CD4-positive, alpha-beta T cell treated with Interleukin-1 beta for 1 hour (primary cell): ENCODE measurements around the gene ZMAT2.
A peak's percentile ranks its signal among the peaks of the same experiment; 100 is the strongest.
"Not testable (repeated sequence)": the region's sequence is repeated elsewhere in the genome, so short reads cannot be mapped to it uniquely, and the experiment has no call there.

Experiments used
- DNase-seq, 2 donors: peaks; one replicate each; pipeline ENCODE4 v3.0.0-alpha.2; 2020 to 2022

ZMAT2 gene, protein sequence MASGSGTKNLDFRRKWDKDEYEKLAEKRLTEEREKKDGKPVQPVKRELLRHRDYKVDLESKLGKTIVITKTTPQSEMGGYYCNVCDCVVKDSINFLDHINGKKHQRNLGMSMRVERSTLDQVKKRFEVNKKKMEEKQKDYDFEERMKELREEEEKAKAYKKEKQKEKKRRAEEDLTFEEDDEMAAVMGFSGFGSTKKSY

DNA sequence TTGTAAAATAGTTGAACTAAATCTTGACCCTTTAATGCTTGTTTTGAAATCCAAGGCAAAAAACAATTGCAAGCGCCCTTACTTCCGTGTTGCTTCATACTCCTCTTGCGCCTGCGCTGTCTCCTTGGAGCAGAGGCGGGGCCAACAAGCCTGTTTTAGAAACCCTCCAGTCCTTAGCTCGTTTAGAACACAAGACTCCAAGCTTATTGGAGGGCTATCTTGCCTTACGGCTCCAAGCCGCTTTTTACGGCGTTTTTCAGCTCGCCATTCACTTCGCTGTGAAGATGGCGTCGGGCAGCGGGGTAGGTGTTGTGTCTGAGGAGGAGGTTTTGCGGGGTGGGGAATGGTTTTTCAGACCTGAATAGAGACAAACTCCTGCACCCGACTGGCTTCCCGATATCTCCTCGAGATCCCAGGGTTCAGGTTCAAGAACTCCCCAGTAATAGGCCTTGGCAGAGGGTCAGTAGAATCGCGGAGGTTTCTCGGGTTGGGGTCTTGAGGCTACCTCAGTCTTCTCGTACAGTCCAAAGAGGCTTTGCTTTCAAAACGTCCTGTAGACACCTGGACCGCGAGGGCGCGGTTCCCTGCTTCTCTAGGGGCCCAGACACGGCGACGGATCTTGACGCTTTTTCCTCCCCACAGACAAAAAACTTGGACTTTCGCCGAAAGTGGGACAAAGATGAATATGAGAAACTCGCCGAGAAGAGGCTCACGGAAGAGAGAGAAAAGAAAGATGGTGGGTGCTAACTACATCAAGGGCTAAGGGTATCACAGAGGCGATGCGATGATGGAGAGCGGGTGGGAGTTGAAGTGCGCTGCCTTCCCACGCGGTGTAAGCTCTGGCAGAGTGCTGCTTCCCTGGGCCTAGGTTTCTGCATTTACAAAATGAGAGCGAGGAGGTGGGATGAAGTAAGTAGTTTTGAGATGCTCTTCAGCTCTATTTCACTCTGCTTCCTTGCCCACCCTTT lies at the start of gene ZMAT2:
ZMAT2 (plus strand) TSS at position 271 of the 968 bp plus-strand sequence; CDS start at position 285, 14 bp downstream.
- peak; percentile 95 to 96 for DNase-seq

DNA sequence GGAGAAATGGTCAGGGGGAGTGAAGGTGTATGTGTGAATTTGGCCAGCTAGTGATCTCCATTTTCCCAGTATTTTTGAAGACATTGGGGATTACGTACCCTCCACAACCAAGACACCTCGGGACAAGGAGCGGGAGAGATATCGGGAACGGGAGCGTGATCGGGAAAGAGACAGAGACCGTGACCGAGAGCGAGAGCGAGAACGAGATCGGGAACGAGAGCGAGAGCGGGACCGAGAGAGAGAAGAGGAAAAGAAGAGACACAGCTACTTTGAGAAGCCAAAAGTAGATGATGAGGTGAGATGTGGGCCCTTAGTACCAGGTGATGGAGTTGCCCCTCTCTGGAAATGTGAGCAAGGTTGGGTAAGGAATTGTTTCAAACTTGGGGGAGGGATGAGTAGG lies 41.4 kb upstream of the ZMAT2 start:
- no peak for DNase-seq

DNA sequence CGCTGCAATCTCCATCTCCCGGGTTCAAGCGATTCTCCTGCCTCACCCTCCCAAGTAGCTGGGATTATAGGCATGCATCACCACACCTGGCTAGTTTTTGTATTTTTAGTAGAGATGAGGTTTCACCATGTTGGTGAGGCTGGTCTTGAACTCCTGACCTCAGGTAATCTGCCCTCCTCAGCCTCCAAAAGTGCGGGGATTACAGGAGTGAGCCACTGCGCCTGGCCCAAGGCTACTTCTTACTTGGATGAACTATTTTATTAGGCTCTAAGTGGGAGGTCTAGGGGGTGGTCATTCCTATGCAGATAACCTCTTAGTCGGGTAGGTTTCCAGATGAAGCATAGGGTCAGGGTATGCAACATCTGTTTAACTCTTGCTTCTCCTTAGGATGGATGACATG lies 39.9 kb upstream of the ZMAT2 start:
- DNase-seq, result not testable (repeated sequence)

DNA sequence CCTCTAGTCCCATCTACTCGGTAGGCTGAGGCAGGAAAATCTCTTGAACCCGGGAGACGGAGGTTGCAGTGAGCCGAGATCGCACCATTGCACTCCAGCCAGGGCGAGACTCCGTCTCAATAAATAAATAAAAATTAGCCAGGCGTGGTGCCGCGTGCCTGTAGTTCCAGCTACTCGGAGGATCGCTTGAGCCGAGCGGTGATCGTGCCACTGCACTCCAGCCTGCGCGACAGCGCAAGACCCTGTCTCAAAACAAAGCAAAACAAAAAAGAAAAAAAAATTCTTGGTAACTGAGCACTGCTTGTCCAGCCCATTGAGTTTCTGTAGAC lies 36.3 kb upstream of the ZMAT2 start:
- DNase-seq, result no peak

DNA sequence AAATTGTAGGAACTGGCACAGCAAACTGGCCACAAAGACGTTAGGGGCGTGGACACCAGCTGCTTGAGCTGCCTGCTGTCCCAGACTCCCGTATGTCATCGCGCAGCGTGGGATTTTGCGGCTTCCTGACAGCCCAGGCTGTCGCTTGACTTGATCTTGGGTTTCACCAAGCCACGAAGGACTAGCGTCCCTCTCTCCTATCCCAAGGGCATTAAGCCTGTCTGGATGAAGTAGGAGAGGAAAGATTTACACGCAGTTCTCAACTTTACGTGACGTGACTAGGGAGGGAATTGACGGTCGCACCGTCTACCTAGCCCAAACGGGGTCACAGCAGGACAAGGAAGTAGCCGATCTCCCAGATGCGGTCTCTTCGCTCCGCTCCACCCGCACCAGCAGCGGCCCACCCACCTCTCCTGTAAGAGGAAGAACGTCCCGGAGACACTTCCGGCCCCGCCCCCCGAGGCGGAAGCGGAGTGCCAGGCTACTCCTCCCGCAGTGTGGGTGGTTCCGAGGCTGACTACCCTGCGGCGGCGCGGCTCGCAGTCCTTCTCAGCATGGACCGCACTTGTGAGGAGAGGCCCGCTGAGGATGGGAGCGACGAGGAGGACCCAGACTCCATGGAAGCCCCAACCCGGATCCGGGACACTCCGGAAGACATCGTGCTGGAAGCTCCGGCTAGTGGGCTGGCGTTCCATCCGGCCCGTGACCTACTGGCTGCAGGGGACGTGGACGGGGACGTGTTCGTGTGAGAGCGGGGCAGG lies 35.7 kb upstream of the ZMAT2 start, which contains the start of gene WDR55:
WDR55 (plus strand) TSS at position 546 of the 761 bp plus-strand sequence; CDS start at position 555, 9 bp downstream.
- DNase-seq, result peak; percentile 94 to 95

DNA sequence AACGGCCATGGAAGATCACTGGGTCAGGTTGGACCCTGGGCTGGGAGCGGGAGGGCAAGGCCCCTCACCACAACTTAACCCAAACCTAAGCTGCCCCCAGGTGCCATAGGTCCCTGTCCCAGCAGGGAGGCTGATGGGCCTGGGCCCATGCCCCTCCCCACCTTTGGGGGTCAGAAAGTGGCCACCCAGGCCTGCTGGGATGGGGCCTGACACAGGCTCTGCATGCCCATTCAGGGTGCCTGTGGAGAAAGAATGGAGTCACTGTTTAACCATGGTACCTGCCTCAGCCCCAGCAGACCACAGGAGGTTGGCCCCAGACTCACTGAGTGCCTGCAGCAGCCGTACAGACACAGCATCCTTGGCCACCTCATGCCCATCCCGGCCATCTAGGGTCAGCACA lies 29.2 kb upstream of the ZMAT2 start:
- not testable (repeated sequence) for DNase-seq

DNA sequence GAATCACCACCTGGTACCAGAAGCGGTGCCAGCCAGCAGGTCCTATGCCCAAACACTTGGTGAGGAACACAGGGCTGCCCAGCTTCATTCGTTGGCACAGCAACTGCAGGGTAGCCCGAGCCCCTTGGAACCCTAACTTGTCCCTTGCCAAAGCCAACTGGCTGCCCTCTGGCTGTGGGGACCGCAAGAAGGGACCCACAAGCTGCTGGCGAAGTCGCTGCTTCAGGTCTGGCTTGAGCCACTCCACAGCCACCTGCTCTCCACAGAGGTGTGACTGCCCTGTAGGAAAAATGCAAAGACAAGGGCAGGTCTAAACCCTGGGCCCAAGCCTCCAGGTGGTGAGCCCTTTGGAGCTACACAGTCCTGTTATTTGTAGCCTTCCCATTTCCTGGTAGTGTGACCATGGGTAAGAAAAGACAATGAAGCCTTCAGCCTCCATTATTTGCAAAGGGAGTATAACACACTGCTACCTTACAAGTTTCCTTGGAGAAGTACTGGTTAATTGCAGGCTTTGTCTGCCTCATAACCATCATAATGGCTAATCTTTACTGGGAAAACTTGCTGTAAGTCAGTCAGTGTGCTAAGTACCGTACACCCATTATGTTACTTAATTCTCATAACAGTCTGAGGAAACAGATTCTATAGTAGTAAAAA lies 28.6 kb upstream of the ZMAT2 start:
- no peak for DNase-seq

DNA sequence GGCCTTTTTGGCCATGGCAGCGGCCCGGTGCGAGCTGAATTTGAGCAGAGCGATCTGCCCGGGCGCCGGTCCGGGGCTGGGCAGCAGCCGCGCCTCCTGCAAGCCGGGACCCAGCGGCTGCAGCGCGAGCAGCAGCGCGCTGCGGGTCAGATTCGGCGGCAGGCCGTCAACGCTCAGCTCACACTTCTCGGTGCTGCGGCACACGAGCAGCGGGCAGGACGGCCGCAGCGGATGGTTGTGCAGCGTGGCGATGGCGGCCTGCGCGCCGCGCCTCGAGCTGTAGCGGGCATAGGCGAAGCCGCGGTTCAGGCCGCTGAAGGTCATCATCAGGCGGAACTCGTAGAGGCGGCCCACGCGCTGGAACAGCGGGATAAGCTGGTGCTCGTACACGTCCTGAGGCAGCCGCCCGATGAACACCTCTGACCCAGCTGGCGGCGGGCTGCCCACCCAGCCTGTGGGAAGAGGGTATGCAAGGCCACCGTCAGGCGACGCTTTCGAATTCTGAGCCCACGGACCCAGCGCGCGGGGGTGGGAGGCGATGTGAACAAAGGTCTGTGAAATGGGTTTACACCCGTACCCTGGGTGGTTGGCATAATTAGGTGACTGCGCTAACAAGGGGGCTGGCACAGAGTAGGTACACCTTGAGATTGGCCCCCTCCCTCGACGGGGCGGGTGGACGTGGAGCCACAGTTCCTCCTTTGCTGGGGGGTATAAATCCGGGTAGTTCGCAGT lies 27.6 kb upstream of the ZMAT2 start:
- peak in 1 of 2 donors; percentile 20 for DNase-seq

DNA sequence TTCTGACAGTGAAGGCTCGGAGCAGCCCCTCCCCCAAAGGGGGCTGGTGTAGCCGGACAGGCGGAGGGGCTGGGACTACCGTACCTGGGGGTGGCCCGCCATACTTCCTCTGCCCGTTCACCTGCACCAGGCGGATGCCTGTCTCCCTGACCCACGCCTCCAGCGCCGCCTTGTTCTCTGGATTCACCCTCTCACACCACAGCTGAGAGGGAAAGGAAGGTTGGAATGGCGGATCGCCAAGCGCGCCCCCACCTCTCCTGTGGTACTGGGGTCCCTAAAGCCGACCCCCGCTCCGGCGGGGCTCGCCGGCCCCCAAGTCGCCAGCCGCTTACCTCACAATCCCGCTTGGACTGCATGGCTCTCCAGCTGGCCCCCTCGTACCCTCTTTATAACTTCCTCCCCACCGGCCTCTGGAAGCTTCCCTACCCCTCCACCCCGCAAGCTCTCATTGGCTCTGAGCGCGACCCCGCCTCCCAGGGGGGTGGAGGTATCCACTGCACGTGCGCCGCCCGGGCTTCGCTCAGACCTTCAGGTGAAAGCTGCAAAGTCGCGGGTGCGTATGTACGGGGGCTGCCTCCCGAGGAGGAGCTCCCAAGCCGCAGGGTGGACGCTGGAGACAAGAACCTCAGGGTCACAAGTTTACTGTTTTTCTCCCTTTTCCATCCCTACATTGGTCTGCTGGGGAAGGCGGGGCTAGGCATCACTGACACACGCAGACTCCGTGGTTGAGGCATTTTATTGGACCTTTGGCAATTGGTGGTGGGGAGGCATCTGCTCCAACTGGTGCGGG lies 26.9 kb upstream of the ZMAT2 start, which contains the start of gene DND1:
DND1 (minus strand) TSS at position 390 of the 790 bp plus-strand sequence; CDS start at position 356, 34 bp downstream.
- DNase-seq, result no peak

DNA sequence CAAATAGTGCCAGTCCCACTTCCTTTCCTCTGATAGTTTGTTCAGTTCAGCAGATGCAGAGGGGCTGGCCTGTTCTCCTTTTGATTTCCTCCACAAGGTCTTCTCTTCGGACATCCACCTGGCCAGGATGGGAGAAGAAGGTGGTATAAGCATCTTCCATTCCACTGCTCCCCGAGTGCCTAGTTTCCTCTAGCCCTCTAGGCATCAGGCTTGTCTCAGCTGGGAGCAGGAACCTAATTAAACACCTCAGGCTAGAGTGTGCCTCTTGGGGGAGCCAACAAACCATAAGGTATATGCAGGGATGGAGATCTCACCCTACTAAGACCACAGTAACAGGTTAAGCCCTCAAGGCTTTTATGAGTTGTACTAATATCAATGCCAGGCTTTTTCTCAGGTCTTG lies 26.0 kb upstream of the ZMAT2 start:
- DNase-seq, result no peak

DNA sequence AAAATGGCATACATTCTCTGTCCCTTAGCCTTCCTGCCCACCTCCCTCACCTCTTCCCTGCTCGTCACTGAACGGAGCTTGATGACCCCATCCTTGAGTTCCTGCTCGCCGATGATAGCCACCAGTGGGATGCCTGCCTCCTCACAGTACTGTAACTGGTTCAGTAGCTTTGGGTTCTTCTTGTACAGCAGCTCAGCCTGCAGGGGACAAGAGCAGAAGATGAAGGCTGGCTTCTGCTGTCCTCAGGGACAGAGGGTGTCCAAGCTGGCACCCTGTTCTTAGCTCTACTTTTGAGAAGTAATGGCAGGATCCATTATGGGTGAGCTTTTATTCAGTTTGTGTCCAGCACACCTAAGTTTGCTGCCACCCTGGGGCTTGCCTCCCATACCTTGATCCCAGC lies 25.6 kb upstream of the ZMAT2 start:
- no peak for DNase-seq

DNA sequence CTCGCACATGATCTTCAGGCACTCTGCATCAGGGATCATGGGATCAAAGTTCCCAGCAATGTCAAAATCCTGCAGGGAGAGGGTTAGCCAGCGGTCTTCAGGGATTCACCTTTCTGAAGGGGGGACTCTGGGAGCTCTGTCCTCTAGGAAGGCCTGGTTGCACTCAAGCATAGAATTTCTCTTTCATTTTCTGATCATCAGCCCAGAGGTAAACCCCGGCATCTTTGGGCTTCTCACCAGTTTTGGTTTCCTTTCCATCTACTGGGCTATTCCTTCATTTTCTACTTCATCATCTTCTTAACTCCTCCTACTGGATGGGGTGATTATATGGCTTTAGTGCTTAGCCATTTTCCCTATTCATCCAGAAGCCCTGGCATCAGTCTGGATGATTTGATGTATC lies 22.3 kb upstream of the ZMAT2 start:
- no peak for DNase-seq

DNA sequence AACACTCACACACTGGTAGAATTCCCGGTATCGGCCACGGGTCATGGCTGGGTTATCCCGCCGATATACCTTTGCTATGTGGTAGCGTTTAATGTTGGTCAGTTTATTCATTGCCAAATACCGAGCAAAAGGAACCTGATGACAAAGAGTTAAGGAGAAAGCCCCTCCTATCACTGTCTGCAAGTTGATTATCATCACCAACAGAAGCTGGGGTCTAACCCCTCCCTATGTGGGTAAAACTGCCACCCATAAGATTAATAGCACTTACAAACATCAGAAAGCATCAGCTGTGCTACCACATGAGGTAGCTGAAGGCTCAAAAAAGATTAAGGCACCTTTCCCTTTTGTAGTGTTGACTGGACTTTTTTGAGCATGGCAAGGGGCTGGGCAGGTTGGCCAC lies 21.3 kb upstream of the ZMAT2 start:
- no peak for DNase-seq

DNA sequence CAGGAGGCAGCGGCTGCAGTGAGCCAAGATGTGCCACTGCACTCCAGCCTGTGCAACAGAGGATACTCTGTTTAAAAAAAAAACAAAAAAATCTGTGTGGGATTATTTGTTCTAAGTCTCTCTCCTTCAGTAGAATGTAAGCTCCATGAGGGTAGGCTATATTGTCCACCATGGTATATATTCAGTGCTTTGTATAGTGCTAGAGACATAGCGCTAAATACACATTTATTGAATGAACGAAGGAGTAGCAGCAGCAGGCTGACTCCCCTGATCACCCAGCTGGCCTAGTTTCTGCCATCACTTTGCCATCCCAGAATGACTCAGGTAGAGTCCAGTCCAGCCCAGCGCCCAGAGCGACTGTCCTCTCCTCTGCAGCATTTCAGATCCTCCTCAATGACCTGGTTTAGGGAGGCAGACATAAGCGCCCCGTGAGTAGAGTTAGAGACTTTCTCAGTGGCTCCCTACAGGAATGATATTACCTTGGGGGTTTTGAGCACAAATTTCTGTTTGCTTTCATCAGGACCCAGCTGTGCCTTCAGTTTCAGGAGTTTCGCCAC lies 9.8 kb upstream of the ZMAT2 start:
- no peak for DNase-seq

DNA sequence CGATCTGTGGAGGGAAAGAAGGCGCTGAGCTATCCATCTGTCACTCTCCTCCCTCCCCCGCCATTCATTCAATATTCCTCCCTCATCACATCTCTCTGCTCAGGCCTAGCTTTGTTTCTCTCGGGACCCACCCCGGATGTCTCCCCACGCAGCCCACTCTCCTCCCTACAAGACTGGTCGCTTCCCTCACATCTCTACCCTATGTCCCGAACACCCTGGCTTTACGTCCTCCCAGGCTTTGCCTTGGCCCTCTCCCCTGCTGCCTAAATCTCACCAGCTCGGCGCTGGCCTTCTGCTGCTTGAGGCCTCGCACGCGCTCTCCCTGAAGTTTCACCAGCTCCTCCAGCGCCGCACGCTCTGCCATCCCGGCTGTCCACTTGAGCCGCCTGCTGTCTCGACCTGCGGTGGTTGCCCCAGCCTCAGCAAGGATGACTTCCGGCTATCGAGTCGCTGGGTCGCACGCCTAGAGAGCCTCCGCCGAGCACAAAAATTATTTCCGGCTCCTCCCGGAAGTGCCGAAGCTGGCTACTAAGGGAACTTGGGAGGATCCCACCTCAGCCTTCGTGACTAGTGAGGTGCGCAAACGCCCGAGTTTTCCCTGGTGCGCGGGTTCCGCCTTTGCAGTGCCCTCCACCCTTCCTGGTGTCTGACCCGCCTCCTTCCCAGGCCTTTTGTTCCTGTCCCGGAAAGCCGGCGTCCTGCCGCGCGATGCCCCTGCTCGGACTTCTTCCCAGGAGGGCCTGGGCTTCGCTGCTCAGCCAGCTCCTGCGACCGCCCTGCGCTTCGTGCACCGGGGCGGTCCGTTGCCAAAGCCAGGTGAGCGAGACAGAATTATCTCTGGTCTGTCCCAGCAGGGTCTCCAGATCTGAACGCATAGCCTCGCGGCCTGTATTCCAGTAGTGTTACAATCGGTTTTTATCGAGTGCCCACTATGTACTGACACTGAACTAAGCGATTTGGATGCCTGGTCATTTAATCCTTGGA lies 9.0 kb upstream of the ZMAT2 start, which contains the start of the genes HARS1 and HARS2:
HARS1 (minus strand) TSS at position 430 of the 984 bp plus-strand sequence; CDS start at position 364, 66 bp downstream.
HARS2 (plus strand) TSS at position 515 of the 984 bp plus-strand sequence; CDS start at position 709, 194 bp downstream.
- peak; percentile 85 to 87 for DNase-seq

DNA sequence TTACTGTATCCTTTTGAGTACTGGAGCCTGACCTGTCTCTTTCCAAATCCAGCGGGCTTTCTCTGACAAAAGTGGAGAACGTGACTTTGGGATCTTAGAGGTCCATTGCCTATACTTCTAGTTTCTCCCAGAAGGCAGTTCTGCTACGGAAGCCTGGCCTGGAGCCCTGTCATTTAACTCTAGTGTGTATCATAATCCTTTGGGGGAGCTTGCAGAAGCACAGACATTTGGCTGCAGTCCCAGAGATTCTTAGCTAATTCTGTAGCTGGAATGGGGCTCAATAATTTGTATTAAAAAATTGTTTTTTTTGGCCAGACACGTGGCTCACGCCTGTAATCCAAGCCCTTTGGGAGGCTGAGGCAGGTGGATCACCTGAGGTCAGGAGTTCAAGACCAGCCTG lies 6.0 kb upstream of the ZMAT2 start:
- DNase-seq, result no peak

DNA sequence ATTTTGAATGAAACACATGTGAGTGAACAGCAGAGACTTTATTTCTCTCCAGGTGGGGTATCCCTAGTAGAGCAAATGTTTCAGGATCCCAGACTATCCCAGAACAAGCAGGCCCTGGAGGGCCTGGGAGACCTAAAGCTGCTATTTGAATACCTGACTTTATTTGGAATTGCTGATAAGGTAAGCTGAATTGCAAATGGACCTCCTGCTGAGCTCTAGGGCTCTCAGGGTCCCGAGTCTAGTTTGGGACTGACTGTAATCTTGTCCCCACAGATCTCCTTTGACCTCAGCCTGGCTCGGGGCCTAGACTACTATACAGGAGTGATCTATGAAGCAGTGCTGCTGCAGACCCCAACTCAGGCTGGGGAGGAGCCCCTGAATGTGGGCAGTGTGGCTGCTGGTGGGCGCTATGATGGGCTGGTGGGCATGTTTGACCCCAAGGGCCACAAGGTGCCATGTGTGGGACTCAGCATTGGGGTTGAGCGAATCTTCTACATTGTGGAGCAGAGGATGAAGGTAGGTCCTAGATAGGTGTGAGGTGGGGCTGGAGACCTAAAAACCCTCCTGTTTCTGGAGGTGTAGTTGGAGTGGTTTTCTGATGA lies 3.3 kb upstream of the ZMAT2 start:
- no peak for DNase-seq

DNA sequence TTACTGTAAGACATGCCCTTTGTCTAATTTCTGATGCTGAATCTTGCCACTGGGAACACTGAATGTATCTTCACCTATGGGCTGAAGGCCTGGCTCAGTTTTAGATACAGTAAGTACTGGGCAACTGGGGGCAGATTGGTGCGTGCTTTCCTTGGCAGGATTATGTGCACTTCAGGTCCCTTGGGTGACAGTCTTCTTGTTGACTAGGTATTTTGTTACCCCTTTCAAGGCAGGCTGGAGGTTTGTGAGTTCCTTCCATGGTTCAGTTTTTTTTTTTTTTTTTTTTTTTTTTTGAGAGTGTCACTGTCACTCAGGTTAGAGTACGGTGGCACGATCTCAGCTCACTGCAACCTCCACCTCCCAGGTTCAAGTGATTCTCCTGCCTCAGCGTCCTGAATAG lies 7.6 kb downstream of the ZMAT2 start:
- no peak for DNase-seq

DNA sequence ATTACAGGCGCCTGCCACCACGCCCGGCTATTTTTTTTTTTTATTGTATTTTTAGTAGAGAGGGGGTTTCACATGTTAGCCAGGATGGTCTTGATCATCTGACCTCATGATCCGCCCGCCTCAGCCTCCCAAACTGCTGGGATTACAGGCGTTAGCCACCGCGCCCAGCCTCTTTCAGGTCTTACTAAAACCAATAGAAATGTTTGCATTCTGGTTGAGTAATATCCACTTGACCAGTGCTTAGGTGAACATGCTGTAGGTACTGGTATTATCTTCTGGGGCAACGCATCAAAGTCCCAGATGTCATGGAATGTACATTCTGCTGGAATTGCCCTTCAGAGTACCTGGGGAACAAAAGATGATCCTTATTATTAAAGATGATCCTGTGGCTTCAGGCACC lies 8.5 kb downstream of the ZMAT2 start:
- DNase-seq, result not testable (repeated sequence)
